GM10847 (cell line): ENCODE measurements around the gene SEL1L3.

ENCODE experiments used
- POLR2A ChIP-seq: IDR thresholded peaks from 2 replicates; pipeline ENCODE4 v1.6.1; 2011; ENCODE audit not compliant: insufficient read length; ENCODE audit errors: extremely low read depth

Gene SEL1L3

DNA sequence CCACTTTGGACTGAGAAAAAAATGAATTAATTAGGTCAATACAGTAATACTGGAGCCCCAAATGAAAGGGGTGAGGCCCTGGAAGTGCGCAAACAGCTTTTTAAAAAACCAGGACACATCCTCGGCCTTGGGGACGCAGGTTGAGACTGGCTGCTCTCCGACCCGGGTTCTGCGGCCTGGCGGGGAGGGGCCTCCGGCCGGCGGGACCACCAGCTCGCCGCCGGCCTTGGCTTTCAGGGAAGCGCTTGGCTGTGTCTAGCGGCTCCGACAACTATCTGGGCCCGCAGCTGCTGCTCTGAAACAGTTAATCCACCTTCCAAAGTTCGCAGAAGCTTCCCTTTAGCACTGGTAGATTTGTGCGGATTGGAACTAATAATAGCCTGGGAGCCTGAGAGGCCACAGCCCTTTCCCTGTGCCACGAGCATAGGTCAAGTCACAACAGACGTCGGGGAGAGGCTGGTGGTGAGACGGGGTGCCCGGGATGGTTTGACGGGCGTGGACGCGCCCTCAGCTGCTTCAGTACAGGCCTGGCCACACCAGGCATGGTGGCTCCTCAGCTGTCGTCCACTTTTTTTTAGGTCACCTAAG lies 1.1 kb upstream of the SEL1L3 start:
- no peak for TF ChIP-seq POLR2A

DNA sequence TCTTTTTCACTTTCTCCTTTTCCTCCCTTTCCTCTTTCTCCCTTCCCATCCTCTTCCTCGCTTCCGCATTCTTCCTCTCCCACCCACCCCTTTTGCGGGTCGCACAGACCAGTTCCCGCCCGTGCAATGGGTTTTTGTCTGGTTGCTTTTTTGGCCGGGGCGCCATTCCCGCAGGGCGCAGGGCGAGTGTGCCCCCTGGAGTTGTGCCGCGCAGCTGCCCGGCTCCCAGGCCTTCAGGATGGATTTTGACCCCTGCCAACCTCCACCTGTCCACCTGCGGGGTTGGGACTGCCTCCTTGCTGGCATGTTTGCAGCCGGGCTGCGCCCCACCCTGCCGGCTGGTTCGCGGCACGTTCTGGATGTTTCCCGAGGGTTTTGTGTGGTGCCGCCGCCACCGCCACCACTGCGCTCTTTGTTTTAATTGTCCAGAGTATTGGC lies 578 bp upstream of the SEL1L3 start:
- no peak for TF ChIP-seq POLR2A

DNA sequence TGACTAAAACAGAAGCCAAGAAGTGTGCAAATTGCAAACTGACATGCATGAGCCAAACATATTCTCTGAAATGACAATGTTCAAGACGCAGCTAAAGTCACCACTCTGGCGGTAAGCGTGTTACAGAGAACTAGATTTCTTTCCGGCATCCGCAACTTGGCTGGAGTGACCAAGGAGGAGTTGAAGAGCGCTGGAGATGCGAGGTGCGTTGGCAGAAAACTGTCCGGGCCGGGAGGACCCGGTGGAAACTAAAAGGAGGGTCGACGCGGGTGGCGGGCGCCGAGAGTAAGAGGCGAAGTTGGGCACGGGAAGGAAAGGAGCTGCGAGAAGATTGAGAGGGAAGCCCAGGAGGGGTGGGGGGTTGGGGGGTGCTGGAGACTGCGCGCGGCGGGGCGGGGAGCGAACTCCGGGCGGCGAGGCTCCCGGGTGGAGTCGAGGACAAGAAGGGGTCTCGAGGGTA lies 807 bp downstream of the SEL1L3 start:
- TF ChIP-seq POLR2A = no peak

GRCh38 chr4:25861280-25861950 lies 1.4 kb downstream of the SEL1L3 start:
- no peak for TF ChIP-seq POLR2A

GRCh38 chr4:25860586-25861279 lies 2.1 kb downstream of the SEL1L3 start:
- TF ChIP-seq POLR2A = no peak

GRCh38 chr4:25859429-25860148 lies 3.2 kb downstream of the SEL1L3 start:
- TF ChIP-seq POLR2A = no peak

- TF ChIP-seq POLR2A = no peak
Measured at GRCh38 chr4:25857851-25858400, 4.9 kb downstream of the SEL1L3 start.

DNA sequence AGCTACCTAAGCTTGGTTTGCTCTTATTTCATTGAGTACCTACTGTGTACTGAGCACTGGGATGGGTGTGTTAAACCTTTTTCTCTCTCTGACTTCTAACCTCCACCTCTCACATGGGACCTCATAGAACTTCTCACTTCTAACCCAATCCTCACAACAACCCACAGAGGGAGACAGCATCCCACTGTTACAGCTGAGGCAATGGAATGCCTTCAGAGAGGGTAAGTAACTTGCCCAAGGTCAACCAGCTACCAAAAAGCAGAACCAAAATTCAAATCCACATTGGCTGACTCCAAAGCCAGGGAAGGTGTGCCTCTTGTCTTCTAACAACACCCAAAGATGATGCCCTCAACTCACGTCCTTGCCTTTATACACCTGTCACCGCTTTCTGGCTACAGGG lies 5.4 kb downstream of the SEL1L3 start:
- no peak for TF ChIP-seq POLR2A

DNA sequence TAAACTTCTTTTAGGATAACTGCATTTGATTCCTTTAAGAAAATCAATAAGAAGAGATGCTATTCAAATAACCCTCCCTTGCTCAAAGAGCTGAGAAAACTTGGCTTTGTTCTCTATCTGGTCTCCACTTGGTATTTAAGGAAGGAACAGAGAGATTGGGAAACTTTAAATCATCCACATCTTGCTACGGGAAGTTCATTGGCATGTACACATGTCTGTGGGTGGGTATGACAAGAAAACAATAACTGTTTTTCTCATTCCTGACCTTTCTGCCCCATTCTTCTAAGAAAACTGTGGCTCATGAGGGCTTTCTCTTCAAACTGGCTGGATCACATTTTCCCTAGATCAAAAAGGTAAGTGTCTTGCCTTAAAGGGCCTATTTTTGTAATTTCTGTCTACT lies 6.0 kb downstream of the SEL1L3 start:
- TF ChIP-seq POLR2A = no peak

DNA sequence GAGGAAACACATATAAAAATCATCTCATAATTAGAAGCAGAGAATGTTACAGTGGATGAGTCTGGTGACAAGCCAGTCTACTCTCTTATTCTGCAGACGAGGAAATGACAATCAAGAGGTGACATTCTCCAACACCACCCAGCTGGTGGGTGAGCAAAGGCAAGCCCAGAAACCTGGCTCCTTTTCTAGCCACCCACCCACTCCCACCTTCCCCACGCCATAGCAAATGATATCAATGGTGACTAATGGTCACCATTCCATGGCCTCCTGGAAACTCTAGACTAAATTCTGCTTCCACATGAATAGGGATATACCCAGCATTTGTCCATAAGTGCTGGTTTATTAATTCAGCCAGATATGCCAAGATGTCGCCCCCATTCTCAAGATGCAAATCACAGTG lies 10.7 kb downstream of the SEL1L3 start:
- TF ChIP-seq POLR2A = no peak

- no peak for TF ChIP-seq POLR2A
Measured at GRCh38 chr4:25847329-25847728, 15.5 kb downstream of the SEL1L3 start.

DNA sequence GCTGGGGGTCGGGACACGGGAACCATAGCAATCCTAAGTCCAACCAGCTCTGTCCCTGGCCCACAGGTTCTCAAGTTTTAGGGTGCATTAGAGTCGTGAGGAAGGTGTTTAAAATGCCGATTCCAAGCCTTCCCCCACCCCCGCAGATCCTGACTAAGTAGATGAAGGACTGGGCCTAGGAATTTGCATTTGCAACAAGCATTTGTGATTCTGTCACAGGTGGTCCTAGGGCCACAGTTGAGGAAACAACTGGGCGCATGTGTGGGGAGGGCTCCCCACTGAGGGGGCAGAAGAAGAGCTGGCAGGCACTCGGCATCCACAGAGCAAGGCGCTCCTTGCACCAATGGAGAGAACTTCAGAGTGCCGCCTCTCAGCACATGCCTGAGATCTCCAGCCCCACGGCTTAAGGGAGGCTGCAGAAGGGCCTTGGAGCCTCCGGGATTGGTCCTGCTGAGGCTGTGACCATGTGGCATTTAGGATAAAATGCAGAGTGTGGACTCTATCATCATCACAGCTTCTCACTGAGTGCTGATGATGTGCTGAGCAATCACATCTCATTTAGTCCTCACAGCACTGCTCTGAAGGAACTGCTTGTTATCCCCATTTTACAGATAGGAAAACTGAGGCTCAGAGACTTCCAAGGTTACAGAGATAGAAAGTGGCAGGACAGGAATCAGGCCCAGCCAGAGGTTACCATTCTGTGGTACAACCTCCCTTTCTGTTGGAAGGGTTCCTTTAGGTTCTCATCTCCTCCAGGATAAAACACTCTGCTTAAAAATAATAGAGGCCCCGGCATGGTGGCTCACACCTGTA lies 16.7 kb downstream of the SEL1L3 start:
- TF ChIP-seq POLR2A = no peak

- no peak for TF ChIP-seq POLR2A
Measured at GRCh38 chr4:25844961-25845712, 17.7 kb downstream of the SEL1L3 start.
